Muscle of leg (tissue), 16 donors: ENCODE measurements around the gene DYRK1B. TPM values are rescaled to one million over a fixed set of nuclear protein-coding genes. Genes with fewer than 3 reads are reported as not detected.
"Not testable (repeated sequence)": the region's sequence is repeated elsewhere in the genome, so short reads cannot be mapped to it uniquely, and the experiment has no call there.

Source experiments
- DNase-seq: peaks from one replicate; pipeline ENCODE4 v3.0.0; 2013
- H3K27ac ChIP-seq: one replicate; pipeline ENCODE4 v1.5.1; 2013; ENCODE audit warnings: mild to moderate bottlenecking, low read length, control low read depth
- H3K27me3 ChIP-seq: one replicate; pipeline ENCODE4 v1.6.1; 2013; ENCODE audit warnings: low read length; ENCODE audit not compliant: control insufficient read depth, insufficient read depth
- H3K36me3 ChIP-seq: one replicate; pipeline ENCODE4 v1.6.1; 2013; ENCODE audit warnings: low read length; ENCODE audit not compliant: control insufficient read depth, insufficient read depth
- H3K4me1 ChIP-seq: one replicate; pipeline ENCODE4 v1.6.1; 2013; ENCODE audit warnings: low read length; ENCODE audit not compliant: control insufficient read depth, insufficient read depth
- H3K4me3 ChIP-seq: one replicate; pipeline ENCODE4 v1.5.1; 2013; ENCODE audit warnings: low read length, control low read depth
- H3K9me3 ChIP-seq: replicated peaks from 2 replicates; pipeline ENCODE4 v1.6.1; 2013; ENCODE audit warnings: low read depth, low read length; ENCODE audit not compliant: control insufficient read depth
- WGBS: methylation state at CpG from one replicate; pipeline ENCODE4 v1.1.5; 2013; ENCODE audit warnings: missing lambda C conversion rate; ENCODE audit not compliant: insufficient coverage; 5-methylcytosine and 5-hydroxymethylcytosine counted together
- long read RNA-seq, 11 donors: transcript quantifications; one replicate each; lab custom pipeline, GENCODE V29; 2026
- polyA plus RNA-seq, 8 donors: library from polyadenylated mRNA; unstranded; fragments of 120-200 nt; gene quantifications; one replicate each; pipeline versions ENCODE4 v1.2.1 to v1.2.3, GENCODE V29; 2013; ENCODE audit warnings: inconsistent platforms in 1 of 8, low replicate concordance in 1 of 8; ENCODE audit not compliant: insufficient read length in 8 of 8, insufficient read depth in 1 of 8
- total RNA-seq: library from RNA; stranded (reverse); fragments of 120-200 nt; gene quantifications from one replicate; pipeline ENCODE4 v1.2.4, GENCODE V29; 2013

The DYRK1B gene
- total RNA-seq = 23.5 TPM
- 10 to 100 TPM; 34.9 to 59.5 (median 49.6) TPM for polyA plus RNA-seq
- long read RNA-seq, donor 1, partial matches to known transcripts = 0 of 7 reads
- long read RNA-seq, donor 1, other reads (novel, unspliced or antisense) = 0 of 7 reads
- long read RNA-seq, donor 2, partial matches to known transcripts = 0 of 1 reads
- long read RNA-seq, donor 2, other reads (novel, unspliced or antisense) = 0 of 1 reads
- long read RNA-seq, donor 3, transcript DYRK1B-201 (11 exons, 2,535 nt) = major isoform, 10 of 20 reads
- long read RNA-seq, donor 3, partial matches to known transcripts = 5 of 20 reads
- long read RNA-seq, donor 3, other reads (novel, unspliced or antisense) = 0 of 20 reads
- long read RNA-seq, donor 4, partial matches to known transcripts = 22 of 28 reads
- long read RNA-seq, donor 4, other reads (novel, unspliced or antisense) = 0 of 28 reads
- long read RNA-seq, donor 5, transcript DYRK1B-201 (11 exons, 2,535 nt) = major isoform, 13 of 24 reads
- long read RNA-seq, donor 5, partial matches to known transcripts = 6 of 24 reads
- long read RNA-seq, donor 5, other reads (novel, unspliced or antisense) = 0 of 24 reads
- long read RNA-seq, donor 6, transcript DYRK1B-204 (11 exons, 2,724 nt) = minor isoform, 6 of 16 reads
- long read RNA-seq, donor 6, transcript DYRK1B-201 (11 exons, 2,535 nt) = major isoform, 9 of 16 reads
- long read RNA-seq, donor 6, partial matches to known transcripts = 0 of 16 reads
- long read RNA-seq, donor 6, other reads (novel, unspliced or antisense) = 0 of 16 reads
- long read RNA-seq, donor 7, partial matches to known transcripts = 0 of 6 reads
- long read RNA-seq, donor 7, other reads (novel, unspliced or antisense) = 0 of 6 reads
- long read RNA-seq, donor 8, partial matches to known transcripts = 0 of 3 reads
- long read RNA-seq, donor 8, other reads (novel, unspliced or antisense) = 0 of 3 reads
- long read RNA-seq, donor 9, partial matches to known transcripts = 0 of 8 reads
- long read RNA-seq, donor 9, other reads (novel, unspliced or antisense) = 0 of 8 reads
- long read RNA-seq, donor 10, partial matches to known transcripts = 0 of 7 reads
- long read RNA-seq, donor 10, other reads (novel, unspliced or antisense) = 0 of 7 reads
- long read RNA-seq, donor 11, partial matches to known transcripts = 5 of 15 reads
- long read RNA-seq, donor 11, other reads (novel, unspliced or antisense) = 0 of 15 reads

DNA sequence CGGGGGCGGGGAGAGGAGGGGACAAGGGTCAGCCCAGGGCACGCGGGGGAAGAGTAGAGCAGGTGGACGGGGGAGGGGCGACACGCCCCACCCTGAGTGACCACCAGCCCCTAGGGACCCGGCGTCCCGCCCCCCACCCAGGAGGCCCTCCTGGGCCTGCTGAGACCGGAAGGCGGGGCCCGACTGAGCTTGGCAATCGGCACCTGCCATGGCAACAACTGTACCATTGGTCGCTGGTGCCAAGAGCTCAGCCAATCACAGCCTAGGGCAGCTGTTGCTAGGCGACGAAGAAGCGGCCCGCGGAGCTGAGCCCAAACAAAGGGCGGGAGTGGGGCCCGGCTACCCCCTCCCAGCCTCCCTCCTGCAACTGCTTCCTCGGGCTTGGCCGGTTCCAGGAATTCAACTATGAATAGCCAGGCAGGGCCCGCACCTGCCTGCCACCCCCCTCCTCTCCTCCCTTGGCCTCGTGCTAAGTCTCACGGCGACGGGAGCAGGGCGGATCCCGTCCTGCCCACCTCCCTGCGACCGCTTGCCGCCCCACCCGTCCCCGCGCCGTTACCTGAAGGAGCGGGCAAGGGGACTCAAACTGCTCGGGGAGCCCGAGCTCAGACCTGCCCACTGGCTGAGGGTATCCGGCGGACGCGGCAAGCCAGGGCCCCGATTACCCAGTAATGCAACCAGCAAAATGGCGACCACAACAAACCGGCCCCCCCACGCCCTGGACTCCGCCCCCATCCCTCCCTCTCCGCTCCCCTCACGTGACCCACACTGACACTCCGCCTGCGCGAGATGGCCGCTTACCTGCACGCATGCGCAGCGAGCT, at the start of gene DYRK1B:
DYRK1B (minus strand) TSS at position 699 of the 823 bp plus-strand sequence. CDS start 2,295 bp downstream, outside the sequence.
- Histone ChIP-seq H3K9me3 (no peaks in the 10 kb centered on the region), H3K36me3 (peaks cover 70% of the 10 kb centered on the region), H3K27ac (peak within 1 kb of the TSS; percentile 98), H3K27me3 (no peaks in the 10 kb centered on the region), H3K4me3 (peak within 1 kb of the TSS; percentile 98), H3K4me1 (peaks cover 42% of the 10 kb centered on the region)
- DNase-seq = peak; percentile 99
- WGBS = under 1% methylated on average over 58 of the region's 59 CpGs

DNA sequence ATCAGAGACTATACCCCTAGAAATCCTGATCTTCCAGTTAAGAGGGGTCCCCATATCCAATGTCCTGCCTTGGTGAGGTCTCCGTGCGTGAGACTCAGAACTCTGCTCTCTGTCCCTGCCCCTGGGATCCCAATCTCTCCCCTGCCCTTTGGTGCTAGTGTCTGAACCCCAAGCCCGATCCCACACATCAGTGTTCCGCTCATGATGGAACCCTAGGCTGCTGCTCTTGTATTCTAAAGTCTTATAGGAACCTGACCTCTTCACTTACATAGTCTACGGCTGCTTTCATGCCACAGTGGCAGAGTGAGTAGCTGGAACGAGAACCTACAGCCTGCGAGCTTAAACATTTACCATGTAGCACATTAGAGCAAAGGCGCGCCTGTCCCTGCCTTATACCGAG, 48.7 kb upstream of the DYRK1B start:
- H3K27me3 ChIP-seq, H3K36me3 ChIP-seq, H3K9me3 ChIP-seq, H3K4me1 ChIP-seq, DNase-seq, H3K4me3 ChIP-seq, H3K27ac ChIP-seq: not testable (repeated sequence)
- WGBS = 84% methylated on average over 3 of the region's 10 CpGs

DNA sequence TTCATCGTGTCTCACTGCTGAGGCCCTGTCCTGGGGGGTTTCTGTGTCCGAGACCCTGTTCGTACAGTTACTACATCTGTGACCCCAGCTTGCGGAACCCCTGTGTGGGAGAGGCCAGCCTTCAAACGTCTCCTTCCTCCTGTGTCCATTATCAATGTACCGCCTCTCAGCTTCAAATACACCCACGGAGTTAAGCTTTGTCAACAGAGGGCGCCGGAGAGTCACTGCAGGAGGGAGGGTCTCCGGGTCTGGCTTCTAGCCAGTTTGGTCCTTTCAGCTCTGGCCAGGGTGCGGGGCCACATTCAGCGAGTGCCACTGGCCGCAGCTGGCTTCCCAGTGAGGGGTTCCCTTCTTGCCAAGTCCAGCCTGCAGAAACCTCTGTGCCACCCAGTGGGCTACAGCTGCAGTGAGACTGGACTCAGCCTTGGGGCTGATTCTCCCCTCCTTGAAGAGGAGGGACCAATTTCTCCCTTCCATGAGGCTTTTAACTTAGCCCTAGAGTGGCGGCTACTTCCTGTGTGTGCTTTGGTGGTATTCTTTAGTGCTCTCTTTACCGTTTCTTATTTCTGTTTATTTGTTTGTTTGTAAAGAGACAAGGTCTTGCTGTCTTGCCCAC, 47.6 kb upstream of the DYRK1B start:
- H3K4me3 ChIP-seq, H3K4me1 ChIP-seq, H3K27me3 ChIP-seq, H3K36me3 ChIP-seq, H3K9me3 ChIP-seq, H3K27ac ChIP-seq: not testable (repeated sequence)
- peak; percentile 17 for DNase-seq
- 3% methylated on average over 5 of the region's 15 CpGs for WGBS

GRCh38 chr19:39880241-39880640, 46.3 kb upstream of the DYRK1B start:
- not testable (repeated sequence) for H3K4me3 ChIP-seq, DNase-seq, H3K27ac ChIP-seq, H3K9me3 ChIP-seq, H3K27me3 ChIP-seq, H3K36me3 ChIP-seq, H3K4me1 ChIP-seq
- WGBS = 74% methylated on average over 2 of the region's 5 CpGs

DNA sequence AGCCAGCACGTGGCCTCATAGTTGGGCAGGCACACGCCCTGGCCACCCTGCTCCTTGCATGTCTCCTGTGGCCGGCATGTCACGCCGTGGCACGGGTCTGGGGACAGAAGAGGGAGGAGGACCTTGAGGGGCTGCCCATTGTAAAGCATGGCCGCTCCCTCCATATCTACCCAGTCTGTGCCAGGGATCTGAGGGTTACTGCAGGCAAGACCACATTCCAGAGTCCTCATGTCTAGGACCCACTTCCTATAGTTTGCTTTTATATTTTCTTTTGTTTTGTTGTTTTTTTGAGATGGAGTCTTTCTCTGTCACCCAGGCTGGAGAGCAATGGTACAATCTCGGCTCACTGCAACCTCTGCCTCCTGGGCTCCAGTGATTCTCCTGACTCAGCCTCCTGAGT, 45.8 kb upstream of the DYRK1B start:
- H3K36me3 ChIP-seq, H3K4me3 ChIP-seq, H3K27ac ChIP-seq, H3K4me1 ChIP-seq, H3K27me3 ChIP-seq, H3K9me3 ChIP-seq, DNase-seq: not testable (repeated sequence)
- WGBS = no CpG with 5 or more reads among the region's 8 CpGs

GRCh38 chr19:39878866-39879265, 44.9 kb upstream of the DYRK1B start:
- WGBS = 87% methylated on average over 8 of the region's 11 CpGs
- H3K27me3 ChIP-seq, H3K27ac ChIP-seq, H3K36me3 ChIP-seq, DNase-seq, H3K4me1 ChIP-seq, H3K9me3 ChIP-seq, H3K4me3 ChIP-seq: not testable (repeated sequence)

DNA sequence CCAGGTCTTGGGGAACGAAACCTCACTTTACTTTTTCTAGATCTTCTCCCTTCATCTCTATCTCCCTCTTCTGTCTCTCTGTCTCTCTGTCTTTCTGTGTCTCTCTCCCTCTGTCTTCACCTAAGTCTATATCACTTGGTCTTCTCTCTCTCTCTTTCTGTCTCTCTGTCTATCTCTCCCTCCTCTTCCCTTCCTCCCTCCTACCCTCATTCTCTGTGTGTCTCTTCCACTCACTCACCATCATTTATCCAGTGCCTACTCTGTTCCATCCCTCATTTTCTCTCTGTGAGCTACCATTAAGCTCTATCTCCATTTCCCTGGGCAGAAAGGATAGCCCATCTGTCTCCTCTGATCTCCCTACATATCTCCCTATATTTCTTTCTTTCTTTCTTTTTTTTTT, 44.4 kb upstream of the DYRK1B start:
- Histone ChIP-seq H3K36me3 (no peaks in the 10 kb centered on the region), H3K4me1 (no peaks in the 10 kb centered on the region), H3K27me3 (no peaks in the 10 kb centered on the region), H3K4me3 (no peak overlapping the region), H3K27ac (no peak overlapping the region), H3K9me3 (no peaks in the 10 kb centered on the region)
- WGBS = 79% methylated on average over 1 of the region's 1 CpG
- DNase-seq = no peak

GRCh38 chr19:39877982-39878381, 44.0 kb upstream of the DYRK1B start:
- not testable (repeated sequence) for DNase-seq, H3K9me3 ChIP-seq
- WGBS = 91% methylated on average over 8 of the region's 17 CpGs

DNA sequence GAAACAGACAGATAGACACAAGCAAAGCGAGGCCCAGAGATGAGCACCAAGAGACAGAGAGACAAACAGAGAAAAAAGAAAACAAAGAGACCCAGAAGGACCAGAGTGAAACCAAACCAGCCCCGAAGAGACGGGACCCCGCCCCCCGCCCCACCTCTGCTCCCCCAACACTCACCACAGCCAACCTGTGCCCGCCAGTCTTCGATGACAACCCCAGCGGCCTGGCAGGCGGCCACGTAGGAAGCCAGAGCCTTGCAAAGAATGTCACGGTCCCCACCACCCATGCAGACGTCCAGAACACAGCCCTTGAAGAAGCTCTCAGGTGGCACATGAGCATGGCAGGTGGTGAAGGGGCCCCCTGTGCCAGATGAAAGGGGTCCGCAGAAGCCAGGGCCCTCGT, 43.5 kb upstream of the DYRK1B start:
- DNase-seq = peak; percentile 49
- H3K27me3 ChIP-seq, H3K4me1 ChIP-seq, H3K27ac ChIP-seq, H3K9me3 ChIP-seq, H3K4me3 ChIP-seq, H3K36me3 ChIP-seq: not testable (repeated sequence)
- no CpG with 5 or more reads among the region's 14 CpGs for WGBS

More at GRCh38 chr19:39877982-39878381, 44.0 kb upstream of the DYRK1B start:
- H3K4me1 ChIP-seq, H3K27ac ChIP-seq, H3K27me3 ChIP-seq, H3K4me3 ChIP-seq, H3K36me3 ChIP-seq: not testable (repeated sequence)
